ENCODE results near the gene NAA38. TPM values are rescaled to one million over a fixed set of nuclear protein-coding genes. Genes with fewer than 3 reads are reported as not detected.
A peak's percentile ranks its signal among the peaks of the same experiment; 100 is the strongest.

The NAA38 gene
- total RNA-seq, 1 experiment from 2014 or later: 103 TPM

DNA sequence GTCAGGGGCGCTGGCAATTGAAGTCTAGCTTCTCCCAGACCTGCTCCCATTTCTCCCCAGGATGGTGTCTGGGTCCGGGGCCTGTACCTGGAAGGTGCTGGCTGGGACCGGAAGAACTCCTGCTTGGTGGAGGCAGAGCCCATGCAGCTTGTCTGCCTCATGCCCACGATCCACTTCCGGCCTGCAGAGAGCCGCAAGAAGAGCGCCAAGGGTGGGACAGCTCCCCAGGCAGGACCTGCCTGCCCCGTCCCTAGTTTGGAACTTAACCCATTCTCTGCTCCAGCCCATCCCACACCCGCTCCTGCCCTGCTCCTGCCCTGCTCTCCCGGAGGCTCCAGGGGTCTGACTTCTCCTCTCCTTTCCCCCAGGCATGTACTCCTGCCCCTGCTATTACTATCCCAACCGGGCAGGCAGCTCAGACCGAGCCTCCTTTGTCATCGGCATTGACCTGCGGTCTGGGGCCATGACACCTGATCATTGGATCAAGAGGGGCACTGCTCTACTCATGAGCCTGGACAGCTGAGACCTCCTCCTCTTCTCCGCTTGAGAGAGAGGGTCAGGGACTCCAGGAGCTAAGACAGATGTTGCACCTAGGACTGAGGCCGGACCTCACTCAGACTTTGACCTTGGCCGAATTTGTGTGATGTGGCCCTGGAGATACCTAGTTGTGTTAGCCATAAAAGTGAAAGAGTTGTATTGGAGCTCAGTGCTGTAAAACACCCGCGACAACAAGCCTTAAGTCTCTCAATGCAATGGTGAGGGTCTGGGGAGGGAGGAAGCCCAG, 24.2 kb downstream of the NAA38 start:
- Histone ChIP-seq H3K4me2 (ENCODE audit: low read length) (peak overlapping the region; percentile 99), H3K9me3 (ENCODE audit: control insufficient read depth in 1 of 2, insufficient read depth in 1 of 2, low read depth in 1 of 2, low read length in 2 of 2) (no peaks in the 10 kb centered on the region), H3K9ac (ENCODE audit: low read length) (peak overlapping the region; percentile 97), H4K20me1 (ENCODE audit: insufficient read depth) (no peaks in the 10 kb centered on the region), H3K9me2 (ENCODE audit: insufficient read depth) (no peaks in the 10 kb centered on the region), H3K4me3 (replicated peaks in 1 of 2; ENCODE audit: low read depth in 1 of 2, low read length in 2 of 2) (peak overlapping the region; percentile 74 to 82; a peak in 3 of 4 replicates), H3K4me1 (ENCODE audit: control insufficient read depth in 1 of 2, insufficient read depth in 2 of 2, low read length in 2 of 2) (peaks cover 14 to 44% of the 10 kb centered on the region in 2 experiments), H3K27ac (ENCODE audit: low read depth, low read length) (no peak overlapping the region; the same call in 1 of the 2 replicates), H3K27me3 (ENCODE audit: insufficient read depth, low read length) (no peaks in the 10 kb centered on the region), H3K79me2 (ENCODE audit: insufficient read depth, low read length) (peaks cover 8% of the 10 kb centered on the region; the same call in 1 of the 2 replicates), H2AFZ (ENCODE audit: low read depth, low read length, poor library complexity, severe bottlenecking) (no peak overlapping the region), H3K36me3 (ENCODE audit: control insufficient read depth in 1 of 2, insufficient read depth in 2 of 2, low read length in 2 of 2) (no peaks in the 10 kb centered on the region)
- ChIA-PET RAD21 (ENCODE audit: low non-redundant PET in 1 of 2, low total read pairs in 2 of 2, uncharacterized antibody in 2 of 2, unreplicated experiment in 2 of 2) (interaction anchor here (1.0 kb wide), 2 partner anchors 12 to 89 kb away, joined by 3 to 5 read pairs; no protein-coding TSS in a partner anchor), POLR2A (interaction anchor here (1.0 to 3.1 kb wide), 4 partner anchors 8 to 24 kb away, joined by 4 to 20 read pairs (median 8); partner anchors contain the start of gene NAA38), CTCF (interaction anchor here (0.6 to 1.5 kb wide), 4 partner anchors 8 to 64 kb away, joined by 3 read pairs; partner anchors contain the start of genes CYB5D1 and NAA38)
- intact Hi-C loops (cut with micrococcal nuclease): no loop called here
- no peak for TF ChIP-seq CEBPB (IDR thresholded peaks at IDR 0.05; ENCODE audit: low read depth)
- TF ChIP-seq POLR2A (IDR thresholded peaks at IDR 0.05; ENCODE audit: borderline replicate concordance, extremely low read depth, insufficient read depth, insufficient read length): peak; percentile 11
- no peak for TF ChIP-seq JUND (IDR thresholded peaks at IDR 0.05)
- TF ChIP-seq SRF (IDR thresholded peaks at IDR 0.05; ENCODE audit: low read depth): no peak
- no peak for TF ChIP-seq TCF7L2 (IDR thresholded peaks at IDR 0.05; ENCODE audit: borderline replicate concordance, extremely low read depth, insufficient read depth, insufficient read length)
- TF ChIP-seq CBX3 (IDR thresholded peaks at IDR 0.05; ENCODE audit: low read depth): no peak
- peak; percentile 37; the same call in 1 of the 2 replicates for TF ChIP-seq POLR2AphosphoS5 (IDR thresholded peaks at IDR 0.05; ENCODE audit: low read depth, low read length)
- no peak for TF ChIP-seq ELF1 (IDR thresholded peaks at IDR 0.05; ENCODE audit: borderline replicate concordance, low read depth)
- no peak for TF ChIP-seq EGR1 (IDR thresholded peaks at IDR 0.05; ENCODE audit: low read depth)
- no peak for TF ChIP-seq ZNF274 (IDR thresholded peaks at IDR 0.05; ENCODE audit: low read depth, low read length)
- DNase-seq (ENCODE audit: low read depth, low spot score): no peak
- no peak for ATAC-seq
- no TSS peak for BruUV-seq (replicated peaks)

GRCh38 chr17:7832431-7832830, 24.9 kb downstream of the NAA38 start:
- CTCF ChIA-PET: interaction anchor here (1.2 kb wide), 1 partner anchor 8 kb away, joined by 3 read pairs; no protein-coding TSS in a partner anchor
- no TSS peak for BruUV-seq (replicated peaks)

More at GRCh38 chr17:7832431-7832830, 24.9 kb downstream of the NAA38 start:
- Histone ChIP-seq H3K4me3 (replicated peaks in 1 of 2; ENCODE audit: low read depth in 1 of 2, low read length in 2 of 2) (no peak overlapping the region), H3K36me3 (ENCODE audit: control insufficient read depth in 1 of 2, insufficient read depth in 2 of 2, low read length in 2 of 2) (no peaks in the 10 kb centered on the region), H2AFZ (ENCODE audit: low read depth, low read length, poor library complexity, severe bottlenecking) (no peak overlapping the region), H3K9me3 (ENCODE audit: control insufficient read depth in 1 of 2, insufficient read depth in 1 of 2, low read depth in 1 of 2, low read length in 2 of 2) (no peaks in the 10 kb centered on the region), H3K9ac (ENCODE audit: low read length) (no peak overlapping the region), H3K4me2 (ENCODE audit: low read length) (no peak overlapping the region), H4K20me1 (ENCODE audit: insufficient read depth) (no peaks in the 10 kb centered on the region), H3K27me3 (ENCODE audit: insufficient read depth, low read length) (no peaks in the 10 kb centered on the region), H3K4me1 (ENCODE audit: control insufficient read depth in 1 of 2, insufficient read depth in 2 of 2, low read length in 2 of 2) (peaks cover 9 to 38% of the 10 kb centered on the region in 2 experiments), H3K27ac (ENCODE audit: low read depth, low read length) (no peak overlapping the region), H3K79me2 (ENCODE audit: insufficient read depth, low read length) (peaks cover 5% of the 10 kb centered on the region; the same call in 1 of the 2 replicates), H3K9me2 (ENCODE audit: insufficient read depth) (no peaks in the 10 kb centered on the region)
- POLR2A ChIA-PET: no interaction called here
- TF ChIP-seq ZFX (IDR thresholded peaks at IDR 0.05) (no peak), TCF7L2 (IDR thresholded peaks at IDR 0.05; ENCODE audit: borderline replicate concordance, extremely low read depth, insufficient read depth, insufficient read length) (no peak), YY1 (IDR thresholded peaks at IDR 0.05; ENCODE audit: extremely low read depth, insufficient replicate concordance, low read depth, low read length) (no peak)
- DNase-seq (ENCODE audit: low read depth, low spot score): no peak
- RAD21 ChIA-PET (ENCODE audit: low non-redundant PET in 1 of 2, low total read pairs in 2 of 2, uncharacterized antibody in 2 of 2, unreplicated experiment in 2 of 2): no interaction called here
- intact Hi-C loops (cut with micrococcal nuclease): no loop called here
- ATAC-seq: no peak

Measured in HCT116 (cell line).